K562 (cell line): Measurements from ENCODE around the gene SLFN5. TPM values are rescaled to one million over a fixed set of nuclear protein-coding genes. Genes with fewer than 3 reads are reported as not detected.

Experiments used
- ATAC-seq: fragments of 200-7000 bp; cut with Tn5 transposase; 3 replicates; pipeline ENCODE4 v1.9.1; 2020; ENCODE audit warnings: moderate library complexity
- BruUV-seq: library from RNA; stranded (reverse); fragments of 400-500 nt; replicated peaks from 2 replicates; lab custom pipeline; 2021; lab: Mats Ljungman, UMichigan
- CTCF ChIA-PET: fragments of 300-600 bp; formaldehyde crosslinking; extraction: SDS; loops from one replicate; lab custom pipeline; 2021; ENCODE audit warnings: low intra/inter-chr PET ratio; lab: Yijun Ruan, JAX
- POLR2A ChIA-PET: fragments of 300-600, 350-650 bp; sonication (Branson Sonifier 250); formaldehyde crosslinking; extraction: SDS; loops from one replicate; lab custom pipeline; 2021; ENCODE audit warnings: antibody characterized with exemption, inconsistent platforms; lab: Yijun Ruan, JAX
- DNase-seq, 4 experiments: peaks; one replicate each; pipeline versions ENCODE4 v3.0.0 to v3.0.0-alpha.2; 2011 to 2018; ENCODE audit warnings: low spot score in 3 of 4, mixed read lengths in 3 of 4; ENCODE audit errors: extremely low read depth in 1 of 4
- FAIRE-seq: peaks from 2 replicates; lab custom pipeline; 2011; peaks lifted over from hg19 to GRCh38; lab: Jason Lieb, UNC
- H2AFZ ChIP-seq: 2 replicates; pipeline ENCODE4 v1.6.0; 2011; ENCODE audit warnings: low read depth, low read length, control low read depth, inconsistent platforms
- H3K27ac ChIP-seq: fragments of 200-600 bp; 3 replicates; pipeline ENCODE4 v1.8.0; 2011; ENCODE audit warnings: low read depth, mild to moderate bottlenecking, control low read depth, inconsistent platforms, low read length, moderate library complexity, mixed read lengths; ENCODE audit errors: extremely low read depth
- H3K27me3 ChIP-seq, 2 experiments: fragments of 300-600 bp in 1 of 2; 2 replicates in 1 of 2; 3 replicates in 1 of 2; pipeline versions ENCODE4 v1.6.0 to v1.8.0; 2011; ENCODE audit warnings: inconsistent platforms in 2 of 2, low read length in 2 of 2, mild to moderate bottlenecking in 1 of 2, mixed read lengths in 1 of 2, moderate library complexity in 1 of 2; ENCODE audit not compliant: control insufficient read depth in 2 of 2, insufficient read depth in 2 of 2
- H3K36me3 ChIP-seq: fragments of 300-600 bp; 3 replicates; pipeline ENCODE4 v1.8.0; 2011; ENCODE audit warnings: mild to moderate bottlenecking, low read length, inconsistent platforms; ENCODE audit not compliant: control insufficient read depth, insufficient read depth
- H3K4me1 ChIP-seq, 2 experiments: fragments of 200-600 bp in 1 of 2; replicated peaks in 1 of 2; 2 replicates in 1 of 2; 3 replicates in 1 of 2; pipeline versions ENCODE4 v1.5.1 to v1.8.0; 2011; ENCODE audit warnings: inconsistent platforms in 2 of 2, low read length in 2 of 2, mild to moderate bottlenecking in 1 of 2, mixed read lengths in 1 of 2, moderate library complexity in 1 of 2; ENCODE audit not compliant: control insufficient read depth in 2 of 2, insufficient read depth in 2 of 2
- H3K4me2 ChIP-seq: 2 replicates; pipeline ENCODE4 v1.6.1; 2011; ENCODE audit warnings: low read length, control low read depth, inconsistent platforms, mixed read lengths; ENCODE audit not compliant: insufficient read depth
- H3K4me3 ChIP-seq: fragments of 200-600 bp; sonication (generic), shearing (Covaris generic); 2 replicates; pipeline ENCODE4 v1.5.1; 2016; ENCODE audit warnings: control low read depth, inconsistent platforms
- H3K79me2 ChIP-seq: fragments of 200-600 bp; 3 replicates; pipeline ENCODE4 v1.8.0; 2011; ENCODE audit warnings: low read length, inconsistent platforms; ENCODE audit not compliant: control insufficient read depth, insufficient read depth
- H3K9ac ChIP-seq, 2 experiments: 2 replicates each; pipeline versions ENCODE4 v1.6.0 to v1.6.1; 2011; ENCODE audit warnings: low read depth in 2 of 2, low read length in 2 of 2, control low read depth in 1 of 2, inconsistent platforms in 1 of 2, mild to moderate bottlenecking in 1 of 2, mixed read lengths in 1 of 2; ENCODE audit not compliant: insufficient read depth in 1 of 2
- H3K9me1 ChIP-seq: one replicate; pipeline ENCODE4 v1.6.0; 2011; ENCODE audit warnings: inconsistent platforms, mild to moderate bottlenecking, low read length, moderate library complexity; ENCODE audit not compliant: control insufficient read depth, insufficient read depth
- H3K9me3 ChIP-seq: replicated peaks from 2 replicates; pipeline ENCODE4 v1.5.1; 2011; ENCODE audit warnings: low read depth, low read length, inconsistent platforms; ENCODE audit not compliant: control insufficient read depth, insufficient read depth
- H4K20me1 ChIP-seq: replicated peaks from 2 replicates; pipeline ENCODE4 v1.6.1; 2011; ENCODE audit warnings: low read length, inconsistent platforms, mixed read lengths; ENCODE audit not compliant: control insufficient read depth, insufficient read depth
- BHLHE40 ChIP-seq: IDR thresholded peaks from 2 replicates; pipeline ENCODE4 v1.6.1; 2011; ENCODE audit warnings: low read length, improper control_type of control experiment
- BMI1 ChIP-seq: fragments of 150-350 bp; IDR thresholded peaks from 2 replicates; pipeline ENCODE4 v1.6.1; 2014; ENCODE audit warnings: low read length
- EGR1 ChIP-seq: fragments of 450-650 bp; conservative IDR thresholded peaks from 2 replicates; pipeline ENCODE4 v1.6.1; 2017; ENCODE audit warnings: mild to moderate bottlenecking
- FOXJ2 ChIP-seq: fragments of 200-800 bp; sonication (Bioruptor generic); IDR thresholded peaks from 2 replicates; pipeline ENCODE4 v1.6.1; 2016; ENCODE audit warnings: missing genetic modification characterization, missing compliant biosample characterization
- KDM5B ChIP-seq: fragments of 200-600 bp; sonication (generic); IDR thresholded peaks from 2 replicates; pipeline ENCODE4 v1.6.1; 2012; ENCODE audit warnings: low read depth, mild to moderate bottlenecking, moderate library complexity, low read length, control low read depth, inconsistent platforms; ENCODE audit not compliant: insufficient replicate concordance
- MYBL2 ChIP-seq, 2 experiments: fragments of 450-650 bp in 1 of 2; sonication (generic) in 1 of 2; formaldehyde crosslinking in 1 of 2; IDR thresholded peaks; 2 replicates each; pipeline versions ENCODE4 v1.6.1 to v1.8.1; 2017 to 2022; ENCODE audit warnings: borderline replicate concordance in 1 of 2, inconsistent platforms in 1 of 2, low read depth in 1 of 2, mild to moderate bottlenecking in 1 of 2, missing genetic modification reagents in 1 of 2, moderate library complexity in 1 of 2
- NCOA1 ChIP-seq: fragments of 450-650 bp; IDR thresholded peaks from 2 replicates; pipeline ENCODE4 v1.6.1; 2016; ENCODE audit warnings: low read depth
- RAD21 ChIP-seq, 2 experiments: fragments of 250-450 bp in 1 of 2; fragments of 450-650 bp in 1 of 2; sonication (Bioruptor Pico) in 1 of 2; formaldehyde crosslinking in 1 of 2; IDR thresholded peaks in 1 of 2; conservative IDR thresholded peaks in 1 of 2; 2 replicates each; pipeline versions ENCODE4 v1.4.0 to v1.8.0; 2020 to 2022; ENCODE audit warnings: mild to moderate bottlenecking in 2 of 2, moderate library complexity in 1 of 2
- WGBS: fragments of 100-300 bp; shearing (Covaris generic); methylation state at CpG from one replicate; pipeline ENCODE4 v1.1.6; 2016; ENCODE audit warnings: low coverage, mixed read lengths; ENCODE audit not compliant: insufficient coverage; ENCODE audit errors: missing lambda C conversion rate; 5-methylcytosine and 5-hydroxymethylcytosine counted together
- in situ Hi-C: fragments of 300-500 bp; cut with MboI; formaldehyde crosslinking; loops from 4 replicates; pipeline ENCODE4 v1.15.0; 2018; ENCODE audit warnings: inconsistent platforms, mixed read lengths
- intact Hi-C: fragments of 100-400 bp; cut with micrococcal nuclease; formaldehyde crosslinking; loops from 2 replicates; pipeline ENCODE4 v1.14.2; 2022
- polyA plus RNA-seq, 8 experiments: library from polyadenylated mRNA; depleted of rRNA in 4 of 8; stranded (reverse) in 5 of 8; unstranded in 3 of 8; fragments of >200 nt; fragmentation: Nextera tagmentation in 2 of 8; fragmentation: Illumina TruSeq in 1 of 8; extraction: Ambion mirVana in 2 of 8; extraction: Trizol in 1 of 8; gene quantifications; 2 replicates each; pipeline versions ENCODE4 v1.2.1 to v1.2.3, GENCODE V29; 2011 to 2014; ENCODE audit warnings: inconsistent platforms in 1 of 8, missing spikeins in 1 of 8
- total RNA-seq, 7 experiments: library from RNA; depleted of rRNA in 6 of 7; stranded (reverse); fragments of >200 nt in 6 of 7; fragmentation: Illumina TruSeq in 2 of 7; extraction: Trizol in 2 of 7; gene quantifications; 2 replicates each; pipeline versions ENCODE4 v1.2.1 to v1.2.3, GENCODE V29; 2011 to 2021; ENCODE audit warnings: low replicate concordance in 1 of 7
- TF ChIP-seq, protein P1 (sequence below): fragments of 450-650 bp; formaldehyde crosslinking; conservative IDR thresholded peaks from 2 replicates; pipeline ENCODE4 v1.4.0; 2022; ENCODE audit warnings: mild to moderate bottlenecking, missing genetic modification characterization
- TF ChIP-seq, protein P2 (sequence below): sonication (generic); formaldehyde crosslinking; IDR thresholded peaks from 2 replicates; pipeline ENCODE4 v1.8.0; 2022; ENCODE audit warnings: missing genetic modification reagents, mild to moderate bottlenecking, moderate library complexity, borderline replicate concordance
- TF ChIP-seq, protein P3 (sequence below): fragments of 450-650 bp; formaldehyde crosslinking; IDR thresholded peaks from 2 replicates; pipeline ENCODE4 v1.4.0; 2020; ENCODE audit warnings: mild to moderate bottlenecking, moderate library complexity

SLFN5 gene
- total and polyA plus RNA-seq, 9 of the 15 experiments (the other 6 are each of a cell fraction or from before 2014, with no cell fraction given) = under 0.01 to 0.18 (median 0.04) TPM; not detected in 1

GRCh38 chr17:35312790-35313711 lies 70.2 kb downstream of the SLFN5 start:
- H4K20me1 ChIP-seq = 0 out of 2 replicates have a peak, but pooled peaks cover 3% of the 10 kb centered on the region
- ChIA-PET POLR2A (interaction anchor here (0.7 kb wide), 1 partner anchor 220 kb away, joined by 3 read pairs; no protein-coding TSS in a partner anchor), CTCF (interaction anchor here (1.2 to 2.0 kb wide), 4 partner anchors 220 to 435 kb away, joined by 4 to 21 read pairs (median 6); no protein-coding TSS in a partner anchor)
- no TSS peak for BruUV-seq
- intact Hi-C loops (loop anchor here (1.0 to 2.0 kb wide), 3 partner anchors 220 to 434 kb away; no protein-coding TSS in a partner anchor), in situ Hi-C loops (loop anchor here (5.0 kb wide), 2 partner anchors 224 to 434 kb away; partner anchors contain the start of gene SLFN12L)
- H3K9me1 ChIP-seq = no peaks in the 10 kb centered on the region
- 16% methylated on average over 20 of the region's 20 CpGs for WGBS
- H3K9me3 ChIP-seq = no peaks in the 10 kb centered on the region
- H3K9ac ChIP-seq = peak overlapping the region in 1 of 2 experiments; percentile 37; a peak in 1 of 4 replicates
- DNase-seq = peak; percentile 58 to 70 (median 64)
- H3K4me1 ChIP-seq = peaks cover 6 to 15% of the 10 kb centered on the region in 2 experiments; a peak in 4 of 5 replicates
- H3K4me2 ChIP-seq = peak overlapping the region; percentile 21; the same call in 1 of the 2 replicates
- FAIRE-seq = peak; percentile 94
- no peaks in the 10 kb centered on the region for H3K79me2 ChIP-seq
- peak overlapping the region; percentile 69 for H2AFZ ChIP-seq
- no peak overlapping the region for H3K27ac ChIP-seq
- H3K4me3 ChIP-seq = no peak overlapping the region
- H3K27me3 ChIP-seq = peaks cover 0 to 6% of the 10 kb centered on the region in 2 experiments; a peak in 1 of 5 replicates
- peak; percentile 97 for ATAC-seq
- H3K36me3 ChIP-seq = no peaks in the 10 kb centered on the region
- TF ChIP-seq, protein P1, sequence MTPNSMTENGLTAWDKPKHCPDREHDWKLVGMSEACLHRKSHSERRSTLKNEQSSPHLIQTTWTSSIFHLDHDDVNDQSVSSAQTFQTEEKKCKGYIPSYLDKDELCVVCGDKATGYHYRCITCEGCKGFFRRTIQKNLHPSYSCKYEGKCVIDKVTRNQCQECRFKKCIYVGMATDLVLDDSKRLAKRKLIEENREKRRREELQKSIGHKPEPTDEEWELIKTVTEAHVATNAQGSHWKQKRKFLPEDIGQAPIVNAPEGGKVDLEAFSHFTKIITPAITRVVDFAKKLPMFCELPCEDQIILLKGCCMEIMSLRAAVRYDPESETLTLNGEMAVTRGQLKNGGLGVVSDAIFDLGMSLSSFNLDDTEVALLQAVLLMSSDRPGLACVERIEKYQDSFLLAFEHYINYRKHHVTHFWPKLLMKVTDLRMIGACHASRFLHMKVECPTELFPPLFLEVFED (CRISPR knock-in tag) = no peak
- TF ChIP-seq RAD21 (CRISPR knock-in tag; conservative IDR thresholded peaks at IDR 0.05 in 1 of 2, IDR thresholded peaks at IDR 0.05 in 1 of 2) (peak; percentile 69 to 85), EGR1 (0 out of 2 replicates have a peak, but pooled peaks have one; percentile 4), MYBL2 (IDR thresholded peaks at IDR 0.05; ENCODE audit: low read depth) (no peak), MYBL2 (CRISPR knock-in tag; IDR thresholded peaks at IDR 0.05; ENCODE audit: borderline replicate concordance) (no peak), BHLHE40 (peak; percentile 9; the same call in 1 of the 2 replicates), NCOA1 (no peak), BMI1 (no peak), FOXJ2 (tag) (no peak), KDM5B (no peak)
- TF ChIP-seq, protein P2, sequence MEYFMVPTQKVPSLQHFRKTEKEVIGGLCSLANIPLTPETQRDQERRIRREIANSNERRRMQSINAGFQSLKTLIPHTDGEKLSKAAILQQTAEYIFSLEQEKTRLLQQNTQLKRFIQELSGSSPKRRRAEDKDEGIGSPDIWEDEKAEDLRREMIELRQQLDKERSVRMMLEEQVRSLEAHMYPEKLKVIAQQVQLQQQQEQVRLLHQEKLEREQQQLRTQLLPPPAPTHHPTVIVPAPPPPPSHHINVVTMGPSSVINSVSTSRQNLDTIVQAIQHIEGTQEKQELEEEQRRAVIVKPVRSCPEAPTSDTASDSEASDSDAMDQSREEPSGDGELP (CRISPR knock-in tag) = 0 out of 2 replicates have a peak, but pooled peaks have one; percentile 10
- TF ChIP-seq, protein P3, sequence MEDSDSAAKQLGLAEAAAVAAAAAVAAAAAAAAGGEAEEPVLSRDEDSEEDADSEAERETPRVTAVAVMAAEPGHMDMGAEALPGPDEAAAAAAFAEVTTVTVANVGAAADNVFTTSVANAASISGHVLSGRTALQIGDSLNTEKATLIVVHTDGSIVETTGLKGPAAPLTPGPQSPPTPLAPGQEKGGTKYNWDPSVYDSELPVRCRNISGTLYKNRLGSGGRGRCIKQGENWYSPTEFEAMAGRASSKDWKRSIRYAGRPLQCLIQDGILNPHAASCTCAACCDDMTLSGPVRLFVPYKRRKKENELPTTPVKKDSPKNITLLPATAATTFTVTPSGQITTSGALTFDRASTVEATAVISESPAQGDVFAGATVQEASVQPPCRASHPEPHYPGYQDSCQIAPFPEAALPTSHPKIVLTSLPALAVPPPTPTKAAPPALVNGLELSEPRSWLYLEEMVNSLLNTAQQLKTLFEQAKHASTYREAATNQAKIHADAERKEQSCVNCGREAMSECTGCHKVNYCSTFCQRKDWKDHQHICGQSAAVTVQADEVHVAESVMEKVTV (CRISPR knock-in tag) = peak; percentile 22; the same call in 1 of the 2 replicates
